Activated CD8-positive, alpha-beta memory T cell treated with anti-CD3 and anti-CD28 coated beads for 4 hours (primary cell): Measurements from ENCODE around the gene RBM4.
"Not testable (repeated sequence)": the region's sequence is repeated elsewhere in the genome, so short reads cannot be mapped to it uniquely, and the experiment has no call there.

Experiments used
- DNase-seq, 2 donors: peaks; one replicate each; pipeline ENCODE4 v3.0.0-alpha.2; 2020; ENCODE audit warnings: low read depth in 2 of 2

Gene RBM4

DNA sequence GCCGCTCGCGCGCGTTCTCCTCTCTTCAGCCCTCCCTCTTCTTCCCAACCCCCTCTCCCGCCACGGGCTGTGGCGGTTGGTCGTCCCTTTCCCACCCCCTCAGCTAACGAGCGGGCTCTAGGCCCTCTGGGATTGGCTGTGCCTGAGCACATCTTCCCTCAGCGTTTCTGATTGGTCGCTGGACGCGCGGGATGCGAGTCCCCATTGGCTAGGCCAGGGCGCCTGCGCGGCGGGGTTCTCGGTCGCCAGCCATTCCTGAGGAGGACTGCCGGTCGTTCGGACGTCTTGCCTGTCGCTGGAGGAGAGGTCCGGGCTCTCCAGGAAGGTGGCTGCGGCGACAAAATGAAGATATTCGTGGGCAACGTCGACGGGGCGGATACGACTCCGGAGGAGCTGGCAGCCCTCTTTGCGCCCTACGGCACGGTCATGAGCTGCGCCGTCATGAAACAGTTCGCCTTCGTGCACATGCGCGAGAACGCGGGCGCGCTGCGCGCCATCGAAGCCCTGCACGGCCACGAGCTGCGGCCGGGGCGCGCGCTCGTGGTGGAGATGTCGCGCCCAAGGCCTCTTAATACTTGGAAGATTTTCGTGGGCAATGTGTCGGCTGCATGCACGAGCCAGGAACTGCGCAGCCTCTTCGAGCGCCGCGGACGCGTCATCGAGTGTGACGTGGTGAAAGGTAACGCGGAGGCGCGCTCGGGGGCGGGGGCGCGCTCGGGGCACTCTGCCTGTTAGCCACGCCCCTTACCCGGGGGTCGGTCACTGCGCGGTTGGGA is 21.9 kb upstream of the RBM4 start, which contains the start of gene RBM14:
RBM14 (plus strand) TSS at position 252 of the 776 bp plus-strand sequence; CDS start at position 343, 91 bp downstream.
- peak; percentile 96 to 97 for DNase-seq

DNA sequence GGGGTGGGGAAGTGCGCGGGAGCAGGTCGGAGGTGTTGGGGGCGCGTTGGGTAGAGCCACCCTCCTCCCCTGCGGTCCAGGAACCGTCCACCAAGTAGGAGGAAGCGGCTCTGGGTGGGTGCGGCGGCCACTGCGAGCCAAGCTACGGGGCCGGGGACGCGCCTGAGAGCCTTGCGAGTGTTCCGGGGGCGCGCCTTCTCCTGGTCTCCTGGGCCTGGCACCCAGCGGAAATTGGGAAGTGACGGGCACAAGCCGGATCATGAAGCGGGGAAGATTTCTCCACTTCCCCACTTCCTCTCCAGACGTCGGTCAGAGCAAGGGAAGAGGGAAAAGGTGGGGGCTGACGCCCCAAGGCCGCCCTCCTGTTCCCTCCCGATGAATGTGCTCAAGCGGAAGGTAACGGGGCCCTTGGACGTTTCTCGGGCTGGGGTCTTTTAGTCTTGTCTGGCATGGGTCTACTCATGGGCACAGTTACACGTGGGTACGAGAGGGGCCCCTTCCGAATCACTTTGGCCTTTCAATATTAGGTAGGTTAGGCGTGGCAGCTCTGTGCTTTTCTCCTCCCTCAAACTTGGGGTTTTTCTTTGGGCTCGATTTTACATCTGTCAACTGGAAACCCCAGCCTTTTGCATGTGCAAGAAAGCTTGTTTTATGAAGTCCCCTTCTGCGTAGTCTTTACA is 21.2 kb upstream of the RBM4 start:
- no peak for DNase-seq

DNA sequence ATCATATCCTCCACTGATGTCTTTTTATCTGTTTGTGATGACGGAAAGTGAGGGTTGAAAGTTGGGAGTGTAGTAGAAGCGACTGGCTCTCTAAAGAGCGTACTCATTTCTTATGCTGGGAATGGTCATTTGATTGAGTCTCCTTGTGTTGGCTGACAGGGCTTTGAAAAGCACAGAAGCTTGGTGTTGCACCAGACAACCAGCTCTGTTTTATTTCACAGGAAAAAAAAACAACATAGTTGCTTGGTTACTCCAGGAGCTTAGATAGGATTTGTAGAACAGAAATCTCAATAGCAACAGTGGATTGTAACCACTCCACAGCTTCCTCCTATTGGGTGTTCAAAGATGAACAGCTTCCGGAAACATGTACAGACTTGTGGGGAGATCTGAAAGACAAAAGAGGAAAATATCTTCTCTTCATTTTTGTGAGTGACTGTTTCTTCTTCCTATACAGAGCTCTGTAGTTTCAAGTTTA is 19.4 kb upstream of the RBM4 start:
- no peak for DNase-seq

DNA sequence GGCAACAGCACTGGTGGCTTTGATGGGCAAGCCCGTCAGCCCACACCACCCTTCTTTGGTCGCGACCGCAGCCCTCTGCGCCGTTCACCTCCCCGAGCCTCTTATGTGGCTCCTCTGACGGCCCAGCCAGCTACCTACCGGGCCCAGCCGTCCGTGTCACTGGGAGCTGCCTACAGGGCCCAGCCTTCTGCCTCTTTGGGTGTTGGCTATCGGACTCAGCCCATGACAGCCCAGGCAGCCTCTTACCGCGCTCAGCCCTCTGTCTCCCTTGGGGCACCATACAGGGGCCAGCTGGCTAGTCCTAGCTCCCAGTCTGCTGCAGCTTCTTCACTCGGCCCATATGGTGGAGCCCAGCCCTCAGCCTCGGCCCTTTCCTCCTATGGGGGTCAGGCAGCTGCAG is 14.1 kb upstream of the RBM4 start:
- DNase-seq: no peak

DNA sequence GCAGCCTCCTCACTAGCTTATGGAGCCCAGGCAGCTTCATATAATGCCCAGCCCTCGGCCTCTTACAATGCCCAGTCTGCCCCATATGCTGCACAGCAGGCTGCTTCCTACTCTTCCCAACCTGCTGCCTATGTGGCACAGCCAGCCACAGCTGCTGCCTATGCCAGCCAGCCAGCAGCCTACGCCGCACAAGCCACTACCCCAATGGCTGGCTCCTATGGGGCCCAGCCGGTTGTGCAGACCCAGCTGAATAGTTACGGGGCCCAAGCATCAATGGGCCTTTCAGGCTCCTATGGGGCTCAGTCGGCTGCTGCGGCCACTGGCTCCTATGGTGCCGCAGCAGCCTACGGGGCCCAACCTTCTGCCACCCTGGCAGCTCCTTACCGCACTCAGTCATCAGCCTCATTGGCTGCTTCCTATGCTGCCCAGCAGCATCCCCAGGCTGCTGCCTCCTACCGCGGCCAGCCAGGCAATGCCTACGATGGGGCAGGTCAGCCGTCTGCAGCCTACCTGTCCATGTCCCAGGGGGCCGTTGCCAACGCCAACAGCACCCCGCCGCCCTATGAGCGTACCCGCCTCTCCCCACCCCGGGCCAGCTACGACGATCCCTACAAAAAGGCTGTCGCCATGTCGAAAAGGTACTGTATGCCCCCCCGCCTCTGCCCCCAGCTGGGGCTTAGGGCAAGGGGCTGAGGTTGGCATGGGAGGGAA is 13.3 kb upstream of the RBM4 start:
- no peak for DNase-seq

DNA sequence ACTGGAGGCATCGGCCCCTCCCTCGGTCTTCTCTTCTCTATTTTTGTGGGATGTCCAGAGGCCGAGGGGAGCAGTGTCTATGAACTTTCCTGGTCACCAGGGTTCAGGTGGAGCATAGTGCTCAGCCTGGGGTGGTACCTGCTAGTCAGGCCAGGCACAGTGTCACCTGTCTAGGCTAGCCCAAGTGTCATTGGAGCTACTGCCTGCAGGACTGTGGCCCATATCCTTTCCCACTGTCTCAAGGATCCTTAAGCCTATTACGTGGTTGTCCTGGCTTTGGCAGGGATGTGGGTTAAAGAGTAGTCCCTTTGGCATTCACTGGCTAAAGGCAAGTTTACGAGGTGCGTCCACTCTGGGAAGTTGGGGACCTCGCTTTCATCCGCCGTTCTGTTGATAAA is 12.8 kb upstream of the RBM4 start:
- no peak for DNase-seq

DNA sequence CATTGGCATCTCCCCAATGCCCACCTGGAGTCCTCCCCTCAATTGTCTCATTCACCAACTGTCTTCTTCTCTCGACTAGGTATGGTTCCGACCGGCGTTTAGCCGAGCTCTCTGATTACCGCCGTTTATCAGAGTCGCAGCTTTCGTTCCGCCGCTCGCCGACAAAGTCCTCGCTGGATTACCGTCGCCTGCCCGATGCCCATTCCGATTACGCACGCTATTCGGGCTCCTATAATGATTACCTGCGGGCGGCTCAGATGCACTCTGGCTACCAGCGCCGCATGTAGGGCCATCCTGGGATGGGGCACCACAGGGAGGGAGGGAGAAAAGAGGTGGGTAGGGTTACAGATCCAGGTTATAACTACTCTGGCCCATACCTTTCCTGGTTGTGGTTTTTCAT is 12.1 kb upstream of the RBM4 start:
- DNase-seq: no peak

DNA sequence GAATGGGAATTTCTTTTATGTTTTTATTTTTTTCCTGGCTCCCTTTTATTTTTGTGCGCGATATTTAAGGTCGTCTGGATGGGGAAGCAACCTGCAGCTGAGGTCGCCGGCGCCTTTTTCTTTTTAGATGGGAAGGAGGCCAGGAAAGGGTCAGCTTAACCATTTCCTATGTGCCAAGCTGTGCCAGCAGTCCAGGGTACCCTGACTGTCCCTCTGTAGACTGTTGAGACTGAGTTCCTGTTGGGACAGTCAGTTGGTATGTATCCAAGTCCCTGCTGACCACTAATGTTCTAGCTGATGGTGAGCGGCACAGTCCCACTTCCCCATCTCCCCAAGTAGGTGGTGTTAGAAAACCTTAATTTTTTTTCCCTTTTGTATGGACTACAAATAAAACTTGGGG is 11.6 kb upstream of the RBM4 start:
- DNase-seq: no peak

DNA sequence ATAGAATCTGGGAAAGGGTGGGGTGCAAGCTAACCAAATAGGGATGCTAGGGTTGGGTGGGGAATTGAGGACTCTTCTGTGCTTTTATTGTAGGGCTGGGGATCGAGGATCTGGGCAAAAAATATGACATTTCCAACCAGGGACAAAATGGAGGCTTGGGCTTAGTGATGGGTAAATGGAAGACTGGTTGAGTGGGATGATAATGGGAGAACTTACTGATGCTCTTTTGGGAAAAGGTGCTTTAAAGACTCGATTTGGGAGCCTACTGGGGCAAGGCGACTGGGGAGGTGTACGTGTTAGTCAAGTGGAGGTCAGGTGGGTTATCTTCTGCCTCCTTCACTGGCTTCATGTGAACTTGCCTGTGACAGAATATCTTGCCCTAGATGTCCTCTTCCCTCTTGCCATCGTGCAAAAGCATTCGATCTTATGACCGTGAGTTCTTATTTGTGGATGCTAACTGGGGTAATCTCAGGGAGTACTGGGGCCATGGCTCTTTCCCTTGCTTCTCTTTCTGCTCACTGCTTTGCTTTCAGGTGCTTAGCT is 10.4 kb upstream of the RBM4 start:
- no peak for DNase-seq

DNA sequence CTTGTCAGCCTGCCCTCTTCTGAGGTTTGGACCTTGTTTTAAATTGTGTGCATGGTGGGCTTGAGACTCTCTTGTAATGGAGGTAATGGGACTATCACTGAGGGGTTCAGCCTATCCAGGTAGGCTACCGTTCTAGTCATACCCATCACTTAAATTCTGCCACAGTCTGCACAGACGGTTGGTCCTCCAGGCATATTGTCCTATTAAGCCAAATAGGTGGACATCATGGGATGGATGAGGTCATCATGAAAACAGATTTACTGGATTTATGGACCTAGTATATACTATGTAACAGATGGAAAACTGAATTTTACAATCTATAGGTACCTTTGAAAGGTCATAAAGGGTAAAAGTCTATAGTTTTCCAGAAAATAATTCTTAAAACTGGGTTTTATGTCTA is 9.1 kb upstream of the RBM4 start:
- DNase-seq: no peak

DNA sequence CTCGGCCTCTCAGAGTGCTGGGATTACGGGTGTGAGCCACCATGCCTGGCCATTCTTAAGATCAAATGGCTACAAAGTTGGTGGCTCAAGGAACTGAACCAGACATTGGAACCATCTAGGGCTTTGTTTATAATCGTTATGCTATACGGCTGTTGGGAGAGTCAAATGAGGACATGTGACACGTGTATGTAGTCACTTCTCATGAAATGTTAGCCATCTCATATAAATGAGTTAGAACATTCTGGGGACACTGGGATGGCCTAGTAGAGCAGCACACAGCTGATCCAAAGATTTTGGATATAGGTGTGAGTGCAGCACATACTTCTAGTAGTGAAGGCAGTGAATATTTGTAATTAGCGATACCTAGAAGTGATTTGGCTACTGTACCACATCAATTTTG is 6.6 kb upstream of the RBM4 start:
- DNase-seq: no peak

DNA sequence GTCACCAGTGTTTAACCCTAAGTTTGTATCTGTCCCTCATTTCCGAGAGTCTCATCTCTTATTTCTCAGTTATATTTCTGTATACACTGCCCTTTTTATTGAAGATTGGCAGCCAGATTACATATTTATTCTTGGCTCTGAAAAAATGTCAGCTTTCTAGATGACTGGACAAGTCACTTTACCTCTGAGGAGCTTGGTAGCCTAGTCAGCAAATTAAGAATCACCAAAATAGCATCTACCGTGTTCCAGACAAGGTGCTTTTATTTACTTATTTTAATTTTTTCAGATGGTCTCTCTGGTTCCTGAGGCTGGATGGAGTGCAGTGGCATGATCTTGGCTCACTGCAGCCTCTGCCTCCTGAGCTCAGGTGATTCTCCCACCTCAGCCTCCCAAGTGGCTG is 5.6 kb upstream of the RBM4 start:
- DNase-seq: no peak

DNA sequence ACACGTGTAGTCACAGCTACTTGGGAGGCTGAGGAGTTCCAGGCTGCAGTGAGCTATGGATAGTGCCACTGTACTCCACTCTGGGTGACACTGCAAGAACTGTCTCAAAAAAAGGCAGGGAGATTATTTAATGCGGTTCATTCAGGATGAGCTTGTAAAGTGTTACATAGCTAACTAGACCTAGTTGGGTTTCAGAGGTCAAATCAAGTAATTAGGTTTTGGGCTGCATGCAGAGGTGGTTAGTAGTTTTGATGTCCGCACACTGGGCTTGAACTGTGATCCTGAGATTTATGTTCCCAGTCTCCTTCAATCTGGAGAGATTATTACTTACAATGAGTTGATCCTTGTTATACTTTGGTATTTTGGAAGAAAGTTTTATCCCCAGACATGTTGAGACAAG is 2.1 kb upstream of the RBM4 start:
- DNase-seq: no peak

DNA sequence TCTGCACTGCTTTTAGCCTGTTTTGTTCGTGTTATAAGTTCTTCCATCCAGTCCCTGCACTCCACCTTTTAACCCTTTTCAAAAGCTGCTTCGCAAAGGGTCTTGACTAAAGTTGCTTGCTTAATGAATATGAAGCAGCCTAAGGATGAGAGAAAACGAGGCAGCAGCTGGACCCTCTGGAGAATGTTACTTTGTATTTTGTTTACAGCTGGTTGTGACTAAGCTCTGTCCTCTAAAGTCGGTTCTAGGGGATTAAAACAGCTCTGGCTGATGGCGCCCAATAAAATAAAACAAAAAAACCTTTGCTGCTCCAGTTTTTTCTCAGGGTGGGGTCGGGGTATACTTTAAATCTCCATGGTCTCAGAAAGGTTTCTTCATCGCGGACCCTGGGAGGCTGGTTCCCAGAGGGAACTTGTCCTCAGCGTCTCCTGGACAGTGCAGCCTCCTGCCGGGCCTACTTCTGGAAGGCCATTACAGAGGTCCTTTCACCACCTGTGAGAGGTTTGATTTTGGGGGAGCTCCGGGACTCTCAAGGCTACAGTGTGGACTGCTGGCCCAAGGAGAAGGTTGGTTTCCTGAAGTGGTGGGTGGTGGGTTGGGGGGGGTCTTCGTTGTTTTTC is 836 bp upstream of the RBM4 start:
- no peak for DNase-seq

DNA sequence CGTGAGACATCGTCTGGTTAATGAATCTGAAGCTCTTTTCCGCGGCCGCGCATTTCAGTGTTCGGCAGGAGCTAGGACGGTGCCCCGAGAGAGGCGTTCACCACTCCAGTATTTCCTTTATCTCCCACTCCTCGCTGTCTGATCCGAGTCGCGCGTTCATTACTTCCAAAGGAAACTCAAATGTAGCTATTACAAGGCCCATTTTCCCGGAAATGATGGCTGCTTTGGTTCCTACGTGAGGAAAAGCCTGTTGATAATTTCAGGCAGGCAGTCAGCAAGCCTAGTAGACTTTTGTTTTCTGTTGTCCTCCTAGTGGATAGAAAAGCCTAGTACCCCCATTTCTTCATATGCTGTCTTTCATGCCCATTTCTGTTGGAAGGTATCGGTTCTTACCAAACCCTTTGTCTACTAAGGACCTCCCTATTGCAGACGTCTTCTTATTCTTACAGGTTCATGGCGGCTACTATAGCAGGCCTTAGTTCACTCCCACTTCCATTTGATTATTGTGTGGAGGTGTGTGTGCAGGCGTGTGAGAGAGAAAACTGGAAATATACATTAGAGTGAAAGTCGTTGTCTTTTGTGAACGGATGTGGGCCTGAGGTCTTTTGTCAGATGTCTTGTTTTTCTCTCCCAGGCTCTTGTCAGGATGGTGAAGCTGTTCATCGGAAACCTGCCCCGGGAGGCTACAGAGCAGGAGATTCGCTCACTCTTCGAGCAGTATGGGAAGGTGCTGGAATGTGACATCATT is 737 bp downstream of the RBM4 start:
- no peak for DNase-seq

DNA sequence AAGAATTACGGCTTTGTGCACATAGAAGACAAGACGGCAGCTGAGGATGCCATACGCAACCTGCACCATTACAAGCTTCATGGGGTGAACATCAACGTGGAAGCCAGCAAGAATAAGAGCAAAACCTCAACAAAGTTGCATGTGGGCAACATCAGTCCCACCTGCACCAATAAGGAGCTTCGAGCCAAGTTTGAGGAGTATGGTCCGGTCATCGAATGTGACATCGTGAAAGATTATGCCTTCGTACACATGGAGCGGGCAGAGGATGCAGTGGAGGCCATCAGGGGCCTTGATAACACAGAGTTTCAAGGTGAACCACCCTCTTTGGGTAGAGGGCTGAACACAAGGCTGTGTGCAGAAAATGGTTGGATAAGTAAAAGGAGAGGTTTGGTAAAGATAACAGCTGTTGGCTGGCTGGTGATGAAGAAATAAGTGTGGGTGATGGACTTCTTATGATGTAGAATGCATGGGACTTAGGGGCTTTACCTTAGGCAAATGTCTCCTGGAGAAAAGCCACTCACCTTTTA is 1.4 kb downstream of the RBM4 start:
- DNase-seq: not testable (repeated sequence)

DNA sequence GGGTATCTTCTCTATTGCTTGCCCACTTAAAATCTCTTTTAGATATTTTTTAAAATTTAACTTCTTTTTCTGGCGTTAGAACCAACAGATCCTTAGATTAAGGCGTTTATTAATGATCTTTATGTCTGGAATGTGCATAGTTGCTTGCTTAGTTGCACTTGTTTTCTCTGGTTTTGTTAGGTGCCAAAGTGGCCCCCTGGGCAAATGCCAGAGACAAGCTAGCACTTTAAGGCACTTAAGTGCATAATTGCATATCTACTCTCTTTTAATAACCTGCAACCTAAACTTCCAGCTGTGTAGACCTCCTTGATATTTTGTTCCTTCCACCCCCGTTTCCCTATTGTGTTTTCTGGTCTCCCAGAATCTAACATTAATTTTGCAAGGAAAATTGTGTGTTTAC is 3.3 kb downstream of the RBM4 start:
- no peak for DNase-seq

DNA sequence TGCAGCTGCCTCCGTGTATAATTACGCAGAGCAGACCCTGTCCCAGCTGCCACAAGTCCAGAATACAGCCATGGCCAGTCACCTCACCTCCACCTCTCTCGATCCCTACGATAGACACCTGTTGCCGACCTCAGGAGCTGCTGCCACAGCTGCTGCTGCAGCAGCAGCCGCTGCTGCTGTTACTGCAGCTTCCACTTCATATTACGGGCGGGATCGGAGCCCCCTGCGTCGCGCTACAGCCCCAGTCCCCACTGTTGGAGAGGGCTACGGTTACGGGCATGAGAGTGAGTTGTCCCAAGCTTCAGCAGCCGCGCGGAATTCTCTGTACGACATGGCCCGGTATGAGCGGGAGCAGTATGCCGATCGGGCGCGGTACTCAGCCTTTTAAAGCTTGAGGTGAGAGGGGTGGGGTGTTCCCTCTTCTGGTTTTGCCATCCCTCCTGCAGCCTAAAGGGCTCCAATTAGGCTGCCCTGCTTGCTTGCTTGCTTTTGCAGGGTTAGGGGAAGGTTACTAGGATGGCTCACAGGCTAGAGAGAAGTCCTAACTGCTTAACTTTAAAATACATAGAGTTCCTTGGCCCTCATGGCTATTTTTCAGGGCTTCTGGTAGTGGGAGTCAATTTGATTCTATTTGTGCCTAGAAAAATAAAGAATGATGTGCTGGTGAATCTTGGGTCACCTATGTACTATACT is 5.4 kb downstream of the RBM4 start:
- DNase-seq: no peak

DNA sequence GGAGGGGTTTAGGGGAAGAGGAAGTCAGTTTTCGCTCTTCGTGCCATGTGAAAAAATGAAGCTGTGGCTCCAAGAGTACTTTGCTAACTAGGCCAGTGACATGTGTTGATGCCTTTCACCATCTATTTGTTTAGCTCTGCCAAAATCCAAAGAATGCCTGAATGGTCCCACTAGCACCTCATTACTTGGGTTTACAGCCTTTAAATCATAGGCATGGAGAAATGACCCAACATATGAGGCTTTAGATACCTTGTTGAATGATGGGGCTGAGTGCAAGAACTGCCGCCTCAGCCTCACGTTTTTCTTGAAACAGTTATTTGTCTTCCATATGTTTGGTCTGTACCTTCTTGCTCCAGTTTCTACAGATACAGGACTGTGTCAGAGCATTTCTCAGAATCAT is 8.3 kb downstream of the RBM4 start:
- DNase-seq: no peak

DNA sequence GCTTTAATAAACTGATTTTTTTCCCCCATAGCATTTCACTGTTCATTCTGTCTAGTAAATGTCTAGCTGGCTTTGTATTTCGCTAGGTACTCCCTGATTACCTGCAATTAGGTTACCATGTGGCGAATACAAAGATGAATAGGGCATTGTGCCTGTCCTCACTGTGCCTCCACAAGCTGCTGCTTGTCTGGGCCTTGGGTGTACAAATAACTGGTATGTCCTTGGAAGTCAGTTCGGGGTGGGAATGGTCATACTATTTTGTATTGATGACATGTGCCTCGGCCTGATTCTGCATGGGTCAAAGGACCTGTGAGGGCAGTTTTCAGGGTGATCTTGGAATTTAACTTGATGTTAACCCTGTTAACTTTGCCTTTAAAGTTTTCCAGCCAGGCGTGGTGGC is 11.4 kb downstream of the RBM4 start:
- no peak for DNase-seq
